Osteocyte (in vitro differentiated cells): ENCODE results near the gene ZBTB16. TPM values are rescaled to one million over a fixed set of nuclear protein-coding genes. Genes with fewer than 3 reads are reported as not detected.

Experiments
- DNase-seq: peaks from one replicate; pipeline ENCODE4 v3.0.0; 2021; ENCODE audit warnings: mixed read lengths; ENCODE audit not compliant: unreplicated experiment; ENCODE audit errors: extremely low spot score
- H3K27ac Mint-ChIP-seq: one replicate; pipeline ENCODE4 v1.8.0; 2021; ENCODE audit warnings: mild to moderate bottlenecking, mixed read lengths; ENCODE audit not compliant: unreplicated experiment
- H3K27me3 Mint-ChIP-seq: one replicate; pipeline ENCODE4 v1.8.0; 2021; ENCODE audit warnings: mixed read lengths; ENCODE audit not compliant: unreplicated experiment
- H3K36me3 Mint-ChIP-seq: one replicate; pipeline ENCODE4 v1.8.0; 2021; ENCODE audit warnings: mixed read lengths; ENCODE audit not compliant: unreplicated experiment
- H3K4me1 Mint-ChIP-seq: one replicate; pipeline ENCODE4 v1.8.0; 2021; ENCODE audit warnings: mixed read lengths; ENCODE audit not compliant: unreplicated experiment
- H3K4me3 Mint-ChIP-seq: one replicate; pipeline ENCODE4 v1.8.0; 2021; ENCODE audit warnings: mild to moderate bottlenecking, moderate library complexity, mixed read lengths; ENCODE audit not compliant: unreplicated experiment
- H3K9me3 Mint-ChIP-seq: one replicate; pipeline ENCODE4 v1.8.0; 2021; ENCODE audit warnings: mixed read lengths; ENCODE audit not compliant: unreplicated experiment
- CTCF ChIP-seq: fragments of 200-600 bp; sonication (generic); IDR thresholded peaks from 2 replicates; pipeline ENCODE4 v1.5.0; 2021; ENCODE audit warnings: antibody characterized with exemption, mild to moderate bottlenecking, moderate library complexity
- total RNA-seq: library from RNA; stranded (reverse); gene quantifications from 2 replicates; pipeline ENCODE4 v1.2.1, GENCODE V29; 2021

The ZBTB16 gene
- total RNA-seq, 1 donor from 2014 or later: 20.3 TPM

DNA sequence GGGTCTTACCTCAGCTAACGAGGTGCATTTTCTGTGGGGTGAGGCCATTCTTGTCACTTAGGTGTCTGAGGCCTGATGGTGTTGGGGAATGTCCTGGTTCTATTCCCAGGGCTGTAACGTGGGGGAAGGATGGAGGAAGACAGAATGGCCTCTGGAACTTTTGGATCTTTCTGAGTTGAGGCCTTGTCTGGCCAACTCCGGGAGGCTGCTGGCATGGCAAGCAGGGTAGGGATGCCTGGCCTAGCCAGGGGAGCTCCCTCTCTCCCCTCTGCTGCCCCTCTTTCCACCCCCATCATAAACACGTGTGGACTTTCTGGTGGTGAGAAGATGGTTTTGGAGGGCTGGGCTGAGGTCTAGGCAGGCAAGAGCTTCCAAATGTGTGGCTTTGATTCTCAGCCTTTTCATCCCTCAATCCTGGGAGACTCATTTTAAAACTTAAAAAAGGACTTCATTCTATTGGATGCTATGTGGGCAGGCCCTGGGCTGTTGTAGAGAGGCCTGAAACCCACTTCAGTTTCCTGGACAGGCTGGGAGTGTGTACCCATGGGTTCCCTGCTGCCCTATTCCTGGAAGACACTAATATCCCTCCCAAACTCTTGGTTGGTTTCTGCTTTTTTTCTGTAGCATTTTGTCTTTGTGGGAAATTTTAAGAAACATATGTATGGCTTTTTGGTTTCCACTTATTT is 30.9 kb downstream of the ZBTB16 start:
- peaks cover 20% of the 10 kb centered on the region for H3K4me1 Mint-ChIP-seq
- H3K4me3 Mint-ChIP-seq: no peak overlapping the region
- peaks cover 12% of the 10 kb centered on the region for H3K36me3 Mint-ChIP-seq
- TF ChIP-seq CTCF: no peak
- no peak overlapping the region for H3K27ac Mint-ChIP-seq
- no peaks in the 10 kb centered on the region for H3K9me3 Mint-ChIP-seq
- DNase-seq: no peak
- H3K27me3 Mint-ChIP-seq: peaks cover 7% of the 10 kb centered on the region

- Mint-ChIP-seq H3K27me3 (peaks cover 7% of the 10 kb centered on the region), H3K36me3 (peaks cover 12% of the 10 kb centered on the region), H3K27ac (no peak overlapping the region), H3K4me3 (no peak overlapping the region), H3K9me3 (no peaks in the 10 kb centered on the region), H3K4me1 (peaks cover 25% of the 10 kb centered on the region)
- no peak for TF ChIP-seq CTCF
- no peak for DNase-seq
These were observed 31.5 kb downstream of the ZBTB16 start for GRCh38 chr11:114090976-114091375.

DNA sequence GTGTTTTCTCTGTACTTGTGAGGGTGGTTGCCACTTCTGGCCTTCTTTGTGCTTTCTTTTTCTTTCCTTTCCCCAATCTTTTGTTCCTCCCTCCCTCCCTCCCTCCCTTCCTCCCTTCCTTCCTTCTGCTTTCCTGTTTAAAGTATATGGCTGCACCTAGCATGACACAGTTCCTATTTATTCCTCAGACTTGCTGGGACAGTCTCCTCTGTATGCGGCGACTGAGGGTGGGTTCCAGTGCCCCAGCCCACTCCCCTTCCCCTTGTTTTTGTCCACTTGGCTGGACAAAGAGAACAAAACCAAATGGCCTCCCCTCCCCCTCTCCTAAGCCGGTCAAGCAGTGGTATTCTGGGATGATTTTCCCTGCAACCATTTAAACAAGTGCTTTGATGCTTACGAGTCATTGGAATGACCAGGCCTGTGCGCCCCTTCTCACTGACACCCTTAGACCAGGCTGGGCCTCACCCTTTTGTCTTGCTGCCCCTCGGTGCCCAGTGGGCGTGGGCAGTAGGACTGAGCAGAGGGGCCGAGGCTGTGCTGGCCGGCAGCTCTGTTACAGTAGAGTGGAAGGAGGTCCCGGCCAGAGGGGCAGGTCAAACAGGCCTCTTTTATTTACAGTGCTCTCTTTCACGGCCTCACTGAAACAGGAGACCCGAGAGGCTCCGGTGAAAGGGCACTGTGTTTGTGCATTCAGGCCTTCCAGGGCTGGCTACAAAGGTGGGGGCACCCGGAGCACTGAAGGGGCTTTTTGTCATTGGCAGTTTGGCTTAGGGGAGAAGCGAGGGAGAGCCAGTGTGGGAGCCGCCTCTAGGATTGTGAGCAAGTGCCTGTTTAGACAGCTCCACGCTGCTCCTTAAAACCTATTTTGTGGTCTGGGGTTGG is 32.2 kb downstream of the ZBTB16 start:
- Mint-ChIP-seq H3K27me3 (peaks cover 7% of the 10 kb centered on the region), H3K27ac (no peak overlapping the region), H3K36me3 (peaks cover 12% of the 10 kb centered on the region), H3K4me3 (no peak overlapping the region), H3K9me3 (no peaks in the 10 kb centered on the region), H3K4me1 (peaks cover 30% of the 10 kb centered on the region)
- no peak for DNase-seq
- TF ChIP-seq CTCF: no peak

- peaks cover 25% of the 10 kb centered on the region for H3K4me1 Mint-ChIP-seq
- peaks cover 3% of the 10 kb centered on the region for H3K27me3 Mint-ChIP-seq
- no peaks in the 10 kb centered on the region for H3K9me3 Mint-ChIP-seq
- peaks cover 5% of the 10 kb centered on the region for H3K36me3 Mint-ChIP-seq
- no peak for DNase-seq
- no peak for TF ChIP-seq CTCF
- no peak overlapping the region for H3K4me3 Mint-ChIP-seq
- H3K27ac Mint-ChIP-seq: no peak overlapping the region
These were observed 33.0 kb downstream of the ZBTB16 start for GRCh38 chr11:114092478-114092877.

DNA sequence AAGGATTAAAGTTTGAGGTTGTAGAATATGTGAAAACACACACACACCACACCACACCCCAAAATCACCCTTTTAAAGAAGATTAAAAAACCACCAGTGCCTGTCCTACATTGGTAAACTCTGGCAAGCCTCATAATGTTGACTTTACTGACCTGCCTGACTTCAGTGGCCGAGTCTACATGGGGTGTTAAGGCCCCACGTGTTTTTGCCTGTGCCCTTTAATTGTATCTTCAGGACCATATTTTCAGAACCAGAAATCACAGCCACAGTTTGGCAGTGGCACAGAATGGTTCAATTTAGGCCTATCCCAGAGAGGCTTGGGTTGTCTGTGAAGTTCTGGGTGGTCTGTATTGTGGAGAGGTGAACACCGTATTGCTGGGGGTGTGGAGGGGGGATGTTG is 33.4 kb downstream of the ZBTB16 start:
- peaks cover 6% of the 10 kb centered on the region for H3K27me3 Mint-ChIP-seq
- peaks cover 25% of the 10 kb centered on the region for H3K4me1 Mint-ChIP-seq

More for the DNA sequence above, 33.4 kb downstream of the ZBTB16 start:
- no peak for DNase-seq
- no peak overlapping the region for H3K27ac Mint-ChIP-seq
- H3K9me3 Mint-ChIP-seq: no peaks in the 10 kb centered on the region
- peaks cover 4% of the 10 kb centered on the region for H3K36me3 Mint-ChIP-seq
- no peak for TF ChIP-seq CTCF
- H3K4me3 Mint-ChIP-seq: no peak overlapping the region
